Testis (tissue), 2 donors: ENCODE measurements around the gene GABRR1.

Experiments
- CTCF ChIP-seq, 3 experiments: fragments of 450-650 bp in 2 of 3; fragments of 200-600 bp in 1 of 3; sonication (generic) in 1 of 3; IDR thresholded peaks; one replicate each; pipeline ENCODE4 v1.5.1; 2016 to 2019; ENCODE audit warnings: antibody characterized with exemption in 3 of 3, mild to moderate bottlenecking in 2 of 3, moderate library complexity in 1 of 3
- POLR2A ChIP-seq: fragments of 450-650 bp; IDR thresholded peaks from one replicate; pipeline ENCODE4 v1.6.1; 2017; ENCODE audit warnings: antibody characterized with exemption, mild to moderate bottlenecking, moderate library complexity

GRCh38 chr6:89264296-89264695 lies 47.1 kb upstream of the GABRR1 start:
- no peak for TF ChIP-seq POLR2A
- TF ChIP-seq CTCF (IDR thresholded peaks at IDR 0.05) = no peak
